SK-N-SH (cell line): Measurements from ENCODE around the gene NMS. TPM values are rescaled to one million over a fixed set of nuclear protein-coding genes. Genes with fewer than 3 reads are reported as not detected.

Source experiments
- CTCF ChIA-PET: fragments of 300-600, 350-600 bp; formaldehyde crosslinking; extraction: SDS; loops from one replicate; lab custom pipeline; 2021; lab: Yijun Ruan, JAX
- POLR2A ChIA-PET: fragments of 350-600 bp; sonication (Branson Sonifier 250); formaldehyde crosslinking; extraction: SDS; loops from one replicate; lab custom pipeline; 2020; ENCODE audit warnings: antibody characterized with exemption, inconsistent platforms; lab: Yijun Ruan, JAX
- DNase-seq: peaks from one replicate; pipeline ENCODE4 v3.0.0; 2012
- H2AFZ ChIP-seq: fragments of 200-600 bp; sonication (generic); 2 replicates; pipeline ENCODE4 v1.8.1; 2016; ENCODE audit warnings: antibody characterized with exemption, mild to moderate bottlenecking, low read depth
- H3F3A ChIP-seq: fragments of 200-600 bp; sonication (generic); replicated peaks from 2 replicates; pipeline ENCODE3; 2016; ENCODE audit warnings: antibody characterized with exemption, mild to moderate bottlenecking; ENCODE audit not compliant: insufficient read depth
- H3K27ac ChIP-seq, 2 experiments: fragments of 200-500 bp in 1 of 2; fragments of 200-600 bp in 1 of 2; sonication (Bioruptor generic) in 1 of 2; sonication (generic), shearing (Covaris generic) in 1 of 2; 2 replicates each; pipeline versions ENCODE4 v1.5.1 to v1.6.1; 2014 to 2016; ENCODE audit warnings: low read depth in 2 of 2, inconsistent platforms in 1 of 2, low read length in 1 of 2, mild to moderate bottlenecking in 1 of 2, mixed read lengths in 1 of 2
- H3K27me3 ChIP-seq: fragments of 200-600 bp; sonication (generic), shearing (Covaris generic); 2 replicates; pipeline ENCODE4 v1.6.1; 2016; ENCODE audit warnings: mixed run types; ENCODE audit not compliant: insufficient read depth
- H3K36me3 ChIP-seq, 2 experiments: fragments of 200-500 bp in 1 of 2; fragments of 200-600 bp in 1 of 2; sonication (Bioruptor generic) in 1 of 2; sonication (generic) in 1 of 2; replicated peaks in 1 of 2; 2 replicates each; pipeline versions ENCODE3 to v1.5.1; 2014 to 2016; ENCODE audit warnings: low read length in 1 of 2, mild to moderate bottlenecking in 1 of 2; ENCODE audit not compliant: insufficient read depth in 2 of 2, control insufficient read depth in 1 of 2
- H3K4me1 ChIP-seq, 2 experiments: fragments of 200-500 bp in 1 of 2; fragments of 200-600 bp in 1 of 2; sonication (Bioruptor generic) in 1 of 2; sonication (generic), shearing (Covaris generic) in 1 of 2; 2 replicates each; pipeline versions ENCODE4 v1.5.1 to v1.6.1; 2014 to 2016; ENCODE audit warnings: low read depth in 1 of 2, low read length in 1 of 2, mixed run types in 1 of 2; ENCODE audit not compliant: insufficient read depth in 2 of 2, control insufficient read depth in 1 of 2
- H3K4me2 ChIP-seq: fragments of 200-600 bp; sonication (generic), shearing (Covaris generic); 2 replicates; pipeline ENCODE4 v1.6.1; 2017; ENCODE audit warnings: mixed run types
- H3K4me3 ChIP-seq, 2 experiments: fragments of 200-500 bp in 1 of 2; fragments of 200-600 bp in 1 of 2; sonication (Bioruptor generic) in 1 of 2; sonication (generic), shearing (Covaris generic) in 1 of 2; 2 replicates each; pipeline versions ENCODE4 v1.5.1 to v1.8.1; 2014 to 2016; ENCODE audit warnings: low read depth in 2 of 2, inconsistent platforms in 1 of 2, low read length in 1 of 2, mild to moderate bottlenecking in 1 of 2, mixed read lengths in 1 of 2, moderate library complexity in 1 of 2
- H3K79me2 ChIP-seq: fragments of 200-600 bp; sonication (generic); 2 replicates; pipeline ENCODE4 v1.8.1; 2017; ENCODE audit warnings: mild to moderate bottlenecking; ENCODE audit not compliant: insufficient read depth
- H3K9ac ChIP-seq: fragments of 200-600 bp; sonication (generic); 2 replicates; pipeline ENCODE4 v1.6.1; 2017; ENCODE audit warnings: mixed run types
- H3K9me2 ChIP-seq: fragments of 200-600 bp; sonication (generic); 2 replicates; pipeline ENCODE4 v1.6.1; 2017; ENCODE audit warnings: mixed run types
- H3K9me3 ChIP-seq: fragments of 200-600 bp; sonication (generic); 2 replicates; pipeline ENCODE4 v1.6.1; 2017; ENCODE audit warnings: mixed run types, mild to moderate bottlenecking, moderate library complexity
- H4K20me1 ChIP-seq: fragments of 200-600 bp; sonication (generic); 2 replicates; pipeline ENCODE4 v1.6.1; 2017; ENCODE audit warnings: mild to moderate bottlenecking, mixed run types; ENCODE audit not compliant: insufficient read depth
- FOXJ3 ChIP-seq: sonication (generic); formaldehyde crosslinking; IDR thresholded peaks from 2 replicates; pipeline ENCODE4 v1.5.1; 2020; ENCODE audit warnings: mild to moderate bottlenecking, missing genetic modification reagents
- NFIC ChIP-seq: IDR thresholded peaks from 2 replicates; pipeline ENCODE4 v1.4.0; 2012; ENCODE audit warnings: borderline replicate concordance
- PBX3 ChIP-seq: IDR thresholded peaks from 2 replicates; pipeline ENCODE4; 2012
- RAD21 ChIP-seq: IDR thresholded peaks from 2 replicates; pipeline ENCODE4 v1.6.1; 2012; ENCODE audit warnings: mild to moderate bottlenecking, low read length
- SMC3 ChIP-seq: IDR thresholded peaks from 2 replicates; pipeline ENCODE4 v1.6.1; 2012; ENCODE audit warnings: low read depth, low read length, improper control_type of control experiment
- TCF12 ChIP-seq: IDR thresholded peaks from 2 replicates; pipeline ENCODE4 v1.4.0; 2012
- USF1 ChIP-seq: IDR thresholded peaks from 2 replicates; pipeline ENCODE4 v1.4.0; 2012; ENCODE audit warnings: low read depth, borderline replicate concordance
- WGBS: methylation state at CpG from one replicate; pipeline ENCODE4 v1.1.6; 2017; ENCODE audit warnings: low lambda C conversion rate; 5-methylcytosine and 5-hydroxymethylcytosine counted together
- polyA plus RNA-seq, 3 experiments: library from polyadenylated mRNA; depleted of rRNA; stranded (reverse); fragments of >200 nt; gene quantifications; 2 replicates each; pipeline ENCODE4 v1.2.3, GENCODE V29; 2012
- TF ChIP-seq, protein P1 (sequence below): fragments of 200-600 bp; sonication (generic); IDR thresholded peaks from 2 replicates; pipeline ENCODE4 v1.6.1; 2017; ENCODE audit warnings: antibody characterized with exemption, mild to moderate bottlenecking, moderate library complexity

NMS gene
- polyA plus RNA-seq, 1 of the 3 experiments (the other 2 are of a cell fraction): not detected

GRCh38 chr2:100422320-100423055, 47.8 kb upstream of the NMS start:
- Histone ChIP-seq H3K4me3 (no peak overlapping the region), H3F3A (no peaks in the 10 kb centered on the region), H3K27ac (no peak overlapping the region), H3K4me1 (no peaks in the 10 kb centered on the region; a peak in 1 of 4 replicates), H3K36me3 (no peaks in the 10 kb centered on the region), H3K4me2 (no peak overlapping the region), H4K20me1 (no peaks in the 10 kb centered on the region), H3K9me3 (no peaks in the 10 kb centered on the region), H3K9me2 (no peaks in the 10 kb centered on the region), H3K9ac (no peak overlapping the region), H3K27me3 (no peaks in the 10 kb centered on the region), H3K79me2 (no peaks in the 10 kb centered on the region), H2AFZ (no peak overlapping the region)
- peak; percentile 36; the same call in 1 of the 2 replicates for TF ChIP-seq RAD21
- TF ChIP-seq USF1: no peak
- peak; percentile 24; the same call in 1 of the 2 replicates for TF ChIP-seq SMC3
- TF ChIP-seq, protein P1, sequence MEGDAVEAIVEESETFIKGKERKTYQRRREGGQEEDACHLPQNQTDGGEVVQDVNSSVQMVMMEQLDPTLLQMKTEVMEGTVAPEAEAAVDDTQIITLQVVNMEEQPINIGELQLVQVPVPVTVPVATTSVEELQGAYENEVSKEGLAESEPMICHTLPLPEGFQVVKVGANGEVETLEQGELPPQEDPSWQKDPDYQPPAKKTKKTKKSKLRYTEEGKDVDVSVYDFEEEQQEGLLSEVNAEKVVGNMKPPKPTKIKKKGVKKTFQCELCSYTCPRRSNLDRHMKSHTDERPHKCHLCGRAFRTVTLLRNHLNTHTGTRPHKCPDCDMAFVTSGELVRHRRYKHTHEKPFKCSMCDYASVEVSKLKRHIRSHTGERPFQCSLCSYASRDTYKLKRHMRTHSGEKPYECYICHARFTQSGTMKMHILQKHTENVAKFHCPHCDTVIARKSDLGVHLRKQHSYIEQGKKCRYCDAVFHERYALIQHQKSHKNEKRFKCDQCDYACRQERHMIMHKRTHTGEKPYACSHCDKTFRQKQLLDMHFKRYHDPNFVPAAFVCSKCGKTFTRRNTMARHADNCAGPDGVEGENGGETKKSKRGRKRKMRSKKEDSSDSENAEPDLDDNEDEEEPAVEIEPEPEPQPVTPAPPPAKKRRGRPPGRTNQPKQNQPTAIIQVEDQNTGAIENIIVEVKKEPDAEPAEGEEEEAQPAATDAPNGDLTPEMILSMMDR: peak; percentile 57
- no peak for TF ChIP-seq FOXJ3 (CRISPR knock-in tag)
- WGBS: 74% methylated on average over 4 of the region's 4 CpGs
- ChIA-PET CTCF (interaction anchor here (0.7 to 4.9 kb wide), 5 partner anchors 10 to 160 kb away, joined by 3 to 24 read pairs (median 9); no protein-coding TSS in a partner anchor), POLR2A (no interaction called here)
- peak; percentile 75 for DNase-seq

GRCh38 chr2:100423631-100424030, 46.7 kb upstream of the NMS start:
- Histone ChIP-seq H3K36me3 (no peaks in the 10 kb centered on the region), H3K4me3 (no peak overlapping the region), H3K9me2 (no peaks in the 10 kb centered on the region), H3K27me3 (no peaks in the 10 kb centered on the region), H3F3A (no peaks in the 10 kb centered on the region), H3K9ac (no peak overlapping the region), H4K20me1 (no peaks in the 10 kb centered on the region), H3K79me2 (no peaks in the 10 kb centered on the region), H3K27ac (no peak overlapping the region), H3K9me3 (no peaks in the 10 kb centered on the region), H3K4me1 (no peaks in the 10 kb centered on the region)
- whole genome bisulfite sequencing: 92% methylated on average over 1 of the region's 1 CpG
- DNase-seq: no peak
- ChIA-PET CTCF (interaction anchor here (2.3 to 4.9 kb wide), 2 partner anchors 15 to 161 kb away, joined by 7 to 24 read pairs; no protein-coding TSS in a partner anchor), POLR2A (no interaction called here)
- no peak for TF ChIP-seq NFIC
- peak; percentile 46; the same call in 1 of the 2 replicates for TF ChIP-seq TCF12
- TF ChIP-seq PBX3: peak; percentile 13; the same call in 1 of the 2 replicates
- TF ChIP-seq, all 33 proteins: peak for 2
- H3K4me2 ChIP-seq: no peak overlapping the region
- H2AFZ ChIP-seq: no peak overlapping the region
